Retinal pigment epithelial cell (primary cell): ENCODE results near the gene RPS6KA5.

Experiments
- DNase-seq: peaks from one replicate; pipeline ENCODE4 v3.0.0-alpha.2; 2010; ENCODE audit warnings: low read depth
- H3K4me3 ChIP-seq: 2 replicates; pipeline ENCODE4 v1.5.1; 2011; ENCODE audit warnings: mild to moderate bottlenecking, low read length, control low read depth, moderate library complexity
- TF ChIP-seq, protein P1 (sequence below): conservative IDR thresholded peaks from 2 replicates; pipeline ENCODE4 v1.5.1; 2011; ENCODE audit warnings: low read depth, low read length, control low read depth, inconsistent platforms

The RPS6KA5 gene

DNA sequence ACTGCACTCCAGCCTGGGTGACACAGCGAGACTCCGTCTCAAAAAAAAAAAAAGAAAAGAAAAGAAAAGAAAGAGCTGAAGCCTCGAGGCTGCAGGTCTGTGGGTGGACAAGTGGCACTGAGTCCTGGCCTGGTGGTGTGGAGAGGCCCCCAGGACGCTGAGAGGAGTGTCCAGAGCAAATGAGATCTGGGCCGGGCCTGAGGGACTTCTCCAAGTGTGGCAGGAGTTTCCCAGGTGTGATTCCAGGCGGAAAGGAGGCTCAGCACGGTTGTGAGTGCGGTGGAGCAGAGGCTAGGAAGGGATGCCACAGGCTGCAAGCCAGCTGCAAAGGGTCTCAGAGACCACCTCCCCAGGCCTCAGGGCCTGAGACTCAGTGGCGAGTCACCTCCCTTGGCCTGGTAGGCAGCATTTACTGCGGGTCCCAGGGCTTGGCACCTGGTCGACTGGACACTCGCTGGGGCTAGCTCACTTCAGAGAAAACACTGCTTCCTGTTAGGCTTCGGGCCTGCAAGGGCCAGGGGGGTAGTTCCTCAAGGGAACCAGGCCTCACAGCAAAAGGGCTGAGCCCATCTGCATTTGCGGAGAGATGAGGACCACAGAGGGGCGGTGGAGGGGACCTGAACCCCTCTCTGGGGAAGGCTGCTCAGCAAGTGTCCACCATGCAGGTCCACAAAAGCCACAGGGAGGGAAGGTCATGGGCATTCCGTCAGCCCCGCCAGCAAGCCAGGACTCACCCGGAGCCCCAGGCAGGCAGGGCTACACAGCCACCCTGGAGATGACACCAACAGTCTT is 256.0 kb downstream of the RPS6KA5 start:
- TF ChIP-seq, protein P1, sequence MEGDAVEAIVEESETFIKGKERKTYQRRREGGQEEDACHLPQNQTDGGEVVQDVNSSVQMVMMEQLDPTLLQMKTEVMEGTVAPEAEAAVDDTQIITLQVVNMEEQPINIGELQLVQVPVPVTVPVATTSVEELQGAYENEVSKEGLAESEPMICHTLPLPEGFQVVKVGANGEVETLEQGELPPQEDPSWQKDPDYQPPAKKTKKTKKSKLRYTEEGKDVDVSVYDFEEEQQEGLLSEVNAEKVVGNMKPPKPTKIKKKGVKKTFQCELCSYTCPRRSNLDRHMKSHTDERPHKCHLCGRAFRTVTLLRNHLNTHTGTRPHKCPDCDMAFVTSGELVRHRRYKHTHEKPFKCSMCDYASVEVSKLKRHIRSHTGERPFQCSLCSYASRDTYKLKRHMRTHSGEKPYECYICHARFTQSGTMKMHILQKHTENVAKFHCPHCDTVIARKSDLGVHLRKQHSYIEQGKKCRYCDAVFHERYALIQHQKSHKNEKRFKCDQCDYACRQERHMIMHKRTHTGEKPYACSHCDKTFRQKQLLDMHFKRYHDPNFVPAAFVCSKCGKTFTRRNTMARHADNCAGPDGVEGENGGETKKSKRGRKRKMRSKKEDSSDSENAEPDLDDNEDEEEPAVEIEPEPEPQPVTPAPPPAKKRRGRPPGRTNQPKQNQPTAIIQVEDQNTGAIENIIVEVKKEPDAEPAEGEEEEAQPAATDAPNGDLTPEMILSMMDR = no peak
- H3K4me3 ChIP-seq = no peak overlapping the region

DNA sequence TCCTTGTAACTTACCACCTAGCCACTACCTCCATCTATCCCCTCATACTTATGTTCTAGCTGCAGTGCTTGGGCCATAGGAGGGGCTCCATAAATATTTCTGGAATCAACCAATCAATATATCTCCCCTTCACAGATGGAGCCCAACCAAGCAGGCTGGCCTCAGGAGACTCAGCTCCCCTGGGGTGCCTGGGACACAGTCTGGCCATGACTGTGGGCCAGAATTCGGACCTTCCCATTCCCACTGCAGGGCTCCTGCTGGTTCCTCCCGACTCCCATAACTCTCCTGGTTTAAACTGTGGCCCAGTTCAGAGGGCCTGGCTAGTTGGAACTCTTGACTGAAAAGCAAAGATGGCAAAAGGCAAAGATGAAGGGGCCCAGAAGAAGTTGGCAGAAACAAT is 257.2 kb downstream of the RPS6KA5 start:
- DNase-seq = no peak

More for the DNA sequence above, 256.0 kb downstream of the RPS6KA5 start:
- DNase-seq = no peak

DNA sequence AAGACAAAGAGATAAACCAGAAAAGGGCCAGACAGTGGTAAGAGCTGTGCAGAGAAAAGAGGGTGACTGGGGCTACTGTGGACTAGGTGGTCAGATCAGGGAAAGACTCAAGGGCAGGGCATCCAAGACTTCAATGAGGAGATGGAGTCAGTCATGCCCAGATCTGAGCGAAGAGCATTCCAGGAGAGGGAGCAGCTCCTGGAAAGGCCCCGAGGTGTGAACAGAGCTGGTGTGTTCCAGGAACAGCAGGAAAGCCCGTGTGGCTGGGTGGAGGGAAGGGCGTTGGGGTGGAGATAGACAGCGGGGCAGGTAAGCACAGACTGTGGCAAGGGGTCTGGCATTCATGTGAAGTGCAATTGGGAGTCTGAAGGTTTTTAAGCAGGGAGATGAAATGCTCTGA is 261.0 kb downstream of the RPS6KA5 start:
- no peak for DNase-seq
- TF ChIP-seq, protein P1 = no peak
- no peak overlapping the region for H3K4me3 ChIP-seq

More for the DNA sequence above, 257.2 kb downstream of the RPS6KA5 start:
- TF ChIP-seq, protein P1 = no peak
- H3K4me3 ChIP-seq = no peak overlapping the region

DNA sequence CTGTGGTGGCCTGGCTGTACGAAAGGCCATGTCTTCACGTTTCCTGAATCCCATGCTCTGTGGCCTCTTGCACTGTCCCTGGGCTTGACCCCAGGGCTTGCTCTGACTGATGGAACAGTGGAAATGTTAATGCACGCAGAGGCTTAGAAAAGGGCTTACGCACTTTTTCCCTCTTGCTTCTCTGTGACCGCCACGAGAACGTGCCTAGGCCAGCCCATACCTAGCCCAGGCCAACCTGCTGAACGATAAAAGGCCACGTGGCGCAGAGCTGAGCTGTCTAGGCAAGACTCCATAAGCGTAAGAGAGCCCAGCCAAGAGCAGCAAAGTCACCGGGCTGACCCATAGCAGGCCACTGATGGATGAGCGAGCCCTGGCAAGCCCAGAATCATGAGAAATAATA is 262.5 kb downstream of the RPS6KA5 start:
- TF ChIP-seq, protein P1 = no peak
- H3K4me3 ChIP-seq = no peak overlapping the region
- DNase-seq = no peak
